Fibroblast of villous mesenchyme (primary cell): ENCODE data around the gene SEC14L2. TPM values are rescaled to one million over a fixed set of nuclear protein-coding genes. Genes with fewer than 3 reads are reported as not detected.
A peak's percentile ranks its signal among the peaks of the same experiment; 100 is the strongest.
"Not testable (repeated sequence)": the region's sequence is repeated elsewhere in the genome, so short reads cannot be mapped to it uniquely, and the experiment has no call there.

Source experiments
- DNase-seq: peaks from one replicate; pipeline ENCODE4 v3.0.0-alpha.2; 2010; ENCODE audit warnings: low read depth
- H3K4me3 ChIP-seq: 2 replicates; pipeline ENCODE4 v1.5.1; 2011; ENCODE audit warnings: low read depth, mild to moderate bottlenecking, low read length
- CTCF ChIP-seq: IDR thresholded peaks from 2 replicates; pipeline ENCODE4 v1.5.1; 2012; ENCODE audit warnings: low read depth, mild to moderate bottlenecking, low read length; ENCODE audit not compliant: insufficient read depth
- total RNA-seq: library from RNA; depleted of rRNA; stranded (reverse); fragments of >200 nt; gene quantifications from 2 replicates; pipeline ENCODE4 v1.2.3, GENCODE V29; 2012

The SEC14L2 gene
- total RNA-seq, 1 donor = 9.5 TPM

- DNase-seq = no peak
- TF ChIP-seq CTCF = no peak
- H3K4me3 ChIP-seq = no peak overlapping the region
These were observed 56.0 kb downstream of the SEC14L2 start for GRCh38 chr22:30452861-30453260.

- DNase-seq = peak; percentile 31
- no peak overlapping the region for H3K4me3 ChIP-seq
- no peak for TF ChIP-seq CTCF
These were observed 57.1 kb downstream of the SEC14L2 start for GRCh38 chr22:30453731-30454510.

GRCh38 chr22:30455075-30455840 lies 58.4 kb downstream of the SEC14L2 start:
- no peak overlapping the region for H3K4me3 ChIP-seq
- no peak for DNase-seq
- TF ChIP-seq CTCF = no peak

GRCh38 chr22:30457981-30458380 lies 61.2 kb downstream of the SEC14L2 start:
- no peak overlapping the region for H3K4me3 ChIP-seq
- no peak for DNase-seq
- no peak for TF ChIP-seq CTCF

- no peak for TF ChIP-seq CTCF
- DNase-seq = peak; percentile 20
- H3K4me3 ChIP-seq = no peak overlapping the region
These were observed 62.6 kb downstream of the SEC14L2 start for GRCh38 chr22:30459181-30460052.

- DNase-seq = no peak
- H3K4me3 ChIP-seq = no peak overlapping the region
- TF ChIP-seq CTCF = no peak
These were observed 63.3 kb downstream of the SEC14L2 start for GRCh38 chr22:30460147-30460546.

GRCh38 chr22:30460555-30460954 lies 63.7 kb downstream of the SEC14L2 start:
- not testable (repeated sequence) for DNase-seq, H3K4me3 ChIP-seq
